ENCODE measurements around the gene BMF.

BMF gene

GRCh38 chr15:40104296-40104864 is 4.3 kb downstream of the BMF start:
- DNase-seq (ENCODE audit: low read depth in 3 of 3, low spot score in 1 of 3): no peak

- DNase-seq (ENCODE audit: low read depth in 3 of 3, low spot score in 1 of 3): no peak
Measured at GRCh38 chr15:40103864-40104271, 4.8 kb downstream of the BMF start.

GRCh38 chr15:40102897-40103858 is 5.5 kb downstream of the BMF start:
- no peak for DNase-seq (ENCODE audit: low read depth in 3 of 3, low spot score in 1 of 3)

- no peak for DNase-seq (ENCODE audit: low read depth in 3 of 3, low spot score in 1 of 3)
Measured at GRCh38 chr15:40100947-40101905, 7.5 kb downstream of the BMF start.

GRCh38 chr15:40100123-40100946 is 8.3 kb downstream of the BMF start:
- no peak for DNase-seq (ENCODE audit: low read depth in 3 of 3, low spot score in 1 of 3)

- peak in 2 of 3 donors; percentile 47 to 66 for DNase-seq (ENCODE audit: low read depth in 3 of 3, low spot score in 1 of 3)
Measured at GRCh38 chr15:40098489-40099261, 10.0 kb downstream of the BMF start.

GRCh38 chr15:40097968-40098476 is 10.7 kb downstream of the BMF start:
- DNase-seq (ENCODE audit: low read depth in 3 of 3, low spot score in 1 of 3): no peak

GRCh38 chr15:40097096-40097967 is 11.3 kb downstream of the BMF start:
- DNase-seq (ENCODE audit: low read depth in 3 of 3, low spot score in 1 of 3): no peak

GRCh38 chr15:40096094-40096891 is 12.4 kb downstream of the BMF start:
- no peak for DNase-seq (ENCODE audit: low read depth in 3 of 3, low spot score in 1 of 3)

- DNase-seq (ENCODE audit: low read depth in 3 of 3, low spot score in 1 of 3): no peak
Measured at GRCh38 chr15:40095371-40096093, 13.1 kb downstream of the BMF start.

- no peak for DNase-seq (ENCODE audit: low read depth in 3 of 3, low spot score in 1 of 3)
Measured at GRCh38 chr15:40094156-40094555, 14.5 kb downstream of the BMF start.

GRCh38 chr15:40092979-40093869 is 15.5 kb downstream of the BMF start:
- DNase-seq (ENCODE audit: low read depth in 3 of 3, low spot score in 1 of 3): no peak

GRCh38 chr15:40092256-40092978 is 16.3 kb downstream of the BMF start:
- no peak for DNase-seq (ENCODE audit: low read depth in 3 of 3, low spot score in 1 of 3)

- DNase-seq (ENCODE audit: low read depth in 3 of 3, low spot score in 1 of 3): no peak
Measured at GRCh38 chr15:40091861-40092255, 16.8 kb downstream of the BMF start.

- no peak for DNase-seq (ENCODE audit: low read depth in 3 of 3, low spot score in 1 of 3)
Measured at GRCh38 chr15:40090774-40091455, 17.8 kb downstream of the BMF start.
